UCSD-AML1 (cell line): ENCODE results near the gene NEU1.

Experiments
- DNase-seq: peaks from one replicate; lab custom pipeline; 2025; ENCODE audit not compliant: unreplicated experiment; lab: John Stamatoyannopoulos, UW

Gene NEU1

GRCh38 chr6:31896856-31897611 lies 34.4 kb upstream of the NEU1 start:
- no peak for DNase-seq

DNA sequence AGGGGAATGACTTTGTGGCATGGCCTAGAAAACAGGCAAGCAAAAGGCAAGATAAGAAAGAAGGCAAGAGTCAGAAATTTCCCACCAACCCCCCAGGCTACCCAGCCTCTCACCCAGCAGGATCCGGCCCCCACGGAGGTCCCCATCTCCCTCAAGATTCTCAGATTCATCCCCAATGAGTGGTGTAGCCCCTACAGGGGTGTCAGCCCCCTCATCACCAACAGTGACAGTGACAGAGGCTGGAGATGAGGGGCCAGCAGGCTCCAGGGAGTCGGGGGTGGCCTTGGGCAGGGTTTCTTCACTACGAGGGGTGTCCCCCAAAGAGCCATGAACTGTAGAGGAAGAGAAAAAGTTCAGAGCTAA lies 33.9 kb upstream of the NEU1 start:
- DNase-seq: no peak

GRCh38 chr6:31892821-31893220 lies 30.2 kb upstream of the NEU1 start:
- DNase-seq: no peak

DNA sequence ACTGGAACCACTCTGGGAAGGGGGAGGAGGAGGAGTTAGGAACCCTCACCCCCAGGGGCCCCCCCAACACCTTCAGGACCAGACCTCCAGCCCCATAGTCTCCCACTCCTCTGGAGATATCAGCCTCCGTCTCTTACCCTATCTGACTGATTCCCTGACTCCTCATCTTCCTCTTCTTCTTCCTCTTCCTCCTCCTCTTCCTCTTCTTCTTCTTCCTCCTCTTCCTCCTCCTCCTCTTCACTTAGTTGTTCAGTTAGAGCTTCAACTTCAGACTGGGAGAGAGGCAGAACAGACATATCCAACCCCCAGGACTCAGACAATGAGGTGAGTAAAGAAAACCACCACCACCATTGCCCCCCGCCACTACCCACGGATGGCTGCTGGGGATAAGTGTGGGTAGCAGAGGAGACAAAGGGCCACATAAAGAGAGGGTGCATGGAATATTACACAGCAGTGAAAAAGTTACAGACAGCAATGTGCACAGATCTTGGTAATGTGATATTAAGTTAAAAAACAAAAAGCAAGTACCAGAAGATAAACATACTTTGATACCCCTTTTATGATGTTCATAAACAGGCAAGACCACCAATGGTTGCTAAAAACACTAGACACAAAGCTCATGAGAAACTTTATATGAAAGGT lies 26.8 kb upstream of the NEU1 start:
- no peak for DNase-seq

- DNase-seq: peak; percentile 33
Observed at GRCh38 chr6:31888276-31889258, 25.9 kb upstream of the NEU1 start.

- no peak for DNase-seq
Observed at GRCh38 chr6:31887173-31888007, 24.8 kb upstream of the NEU1 start.

- no peak for DNase-seq
Observed at GRCh38 chr6:31886541-31886991, 23.9 kb upstream of the NEU1 start.

- no peak for DNase-seq
Observed at GRCh38 chr6:31884528-31885035, 22.0 kb upstream of the NEU1 start.

DNA sequence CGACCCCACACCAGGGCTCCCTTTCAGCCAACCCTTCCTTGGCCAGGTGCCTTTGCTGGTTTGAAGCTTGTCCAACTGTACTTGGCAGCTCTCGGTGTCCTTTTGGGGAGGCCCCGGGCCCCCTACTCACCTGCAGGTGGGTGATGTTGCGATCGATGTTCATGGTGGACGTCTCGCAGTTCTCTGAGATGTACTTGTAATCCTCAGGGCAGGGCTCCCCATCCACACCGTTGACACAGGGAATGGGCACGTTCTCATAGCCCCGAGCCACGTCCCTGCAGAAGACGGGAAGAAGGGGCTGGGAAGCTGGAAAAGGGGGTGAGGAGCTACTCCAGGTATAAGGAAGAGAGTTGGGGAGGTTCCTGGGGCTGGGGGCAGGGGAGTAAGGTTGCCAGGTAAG lies 21.1 kb upstream of the NEU1 start:
- DNase-seq: no peak

DNA sequence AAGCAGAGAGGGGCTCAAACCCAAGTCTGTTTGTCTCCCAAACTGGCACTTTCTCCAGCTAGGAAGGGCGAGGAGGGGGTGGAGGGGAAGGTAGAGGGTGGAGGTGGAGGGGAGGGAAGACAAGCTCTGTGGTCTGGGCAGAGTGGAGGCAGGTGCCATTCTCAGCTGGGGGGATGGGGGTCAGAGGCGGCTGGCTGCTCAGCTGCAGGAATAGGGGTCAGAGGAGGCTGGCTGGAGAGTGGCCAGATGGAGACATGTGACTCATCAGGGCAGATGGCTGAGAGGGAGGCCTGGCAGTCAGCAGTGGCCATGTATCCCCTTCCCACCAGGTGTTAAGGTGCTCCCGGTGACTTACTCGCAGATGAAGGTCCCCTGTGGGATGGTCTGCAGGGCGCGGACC lies 19.7 kb upstream of the NEU1 start:
- DNase-seq: no peak

DNA sequence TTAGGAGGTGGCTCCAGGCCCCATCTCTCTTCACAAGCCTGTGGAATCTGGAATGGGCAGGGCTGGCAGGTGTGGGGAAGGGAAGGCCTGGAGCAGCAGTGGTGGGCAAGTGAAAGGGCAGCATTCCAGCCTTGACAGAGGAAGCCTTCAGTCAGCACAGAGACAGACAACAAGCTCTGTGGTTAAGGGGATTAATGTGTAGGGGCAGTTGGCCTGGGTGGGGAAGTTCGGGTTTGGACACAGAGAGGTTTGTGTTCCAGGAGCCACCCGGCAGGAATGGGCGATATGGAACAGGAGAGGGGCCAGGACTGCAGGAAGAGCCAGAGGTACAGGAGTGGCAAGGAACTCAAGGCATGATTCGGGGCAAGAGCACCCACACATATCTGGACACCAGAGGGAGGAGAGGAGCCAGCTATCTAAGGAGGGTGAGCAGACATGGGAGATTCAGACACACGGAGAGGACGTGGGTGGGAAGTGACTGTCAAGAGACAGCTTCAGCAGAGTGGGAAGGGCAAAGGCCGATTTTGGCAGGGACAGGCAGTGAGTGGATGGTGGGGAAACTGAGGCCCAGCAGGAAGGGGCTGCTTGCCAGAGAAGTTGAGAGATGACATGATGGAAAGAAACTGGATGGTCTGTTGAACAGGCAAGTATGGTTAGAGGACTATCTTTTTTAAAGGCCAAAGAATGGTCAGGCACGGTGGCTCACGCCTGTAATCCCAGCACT lies 18.7 kb upstream of the NEU1 start:
- no peak for DNase-seq

- no peak for DNase-seq
Observed at GRCh38 chr6:31880616-31881015, 18.0 kb upstream of the NEU1 start.

GRCh38 chr6:31879901-31880300 lies 17.3 kb upstream of the NEU1 start:
- no peak for DNase-seq

DNA sequence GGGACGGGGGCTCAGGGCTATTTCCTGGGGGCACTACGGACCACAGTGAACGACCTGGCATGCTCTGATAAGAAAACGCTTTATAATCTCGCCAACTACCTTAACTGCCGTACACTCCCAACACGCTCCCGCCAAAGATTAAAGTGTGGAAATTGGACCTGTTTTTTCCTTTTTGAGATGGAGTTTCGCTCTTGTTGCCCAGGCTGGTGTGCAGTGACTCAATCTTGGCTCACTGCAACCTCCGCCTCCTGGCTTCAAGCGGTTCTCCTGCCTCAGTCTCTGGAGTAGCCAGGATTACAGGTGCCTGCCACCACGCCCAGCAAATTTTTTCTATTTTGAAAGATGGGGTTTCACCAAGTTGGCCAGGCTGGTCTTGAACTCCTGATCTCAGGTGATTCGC lies 16.5 kb upstream of the NEU1 start:
- DNase-seq: no peak

- DNase-seq: no peak
Observed at GRCh38 chr6:31878726-31879125, 16.1 kb upstream of the NEU1 start, which contains the start of gene SLC44A4. TSS of gene SLC44A4 (minus strand) at chr6:31878997. CDS start at chr6:31878980, 17 bp downstream.

GRCh38 chr6:31878222-31878621 lies 15.6 kb upstream of the NEU1 start:
- no peak for DNase-seq

DNA sequence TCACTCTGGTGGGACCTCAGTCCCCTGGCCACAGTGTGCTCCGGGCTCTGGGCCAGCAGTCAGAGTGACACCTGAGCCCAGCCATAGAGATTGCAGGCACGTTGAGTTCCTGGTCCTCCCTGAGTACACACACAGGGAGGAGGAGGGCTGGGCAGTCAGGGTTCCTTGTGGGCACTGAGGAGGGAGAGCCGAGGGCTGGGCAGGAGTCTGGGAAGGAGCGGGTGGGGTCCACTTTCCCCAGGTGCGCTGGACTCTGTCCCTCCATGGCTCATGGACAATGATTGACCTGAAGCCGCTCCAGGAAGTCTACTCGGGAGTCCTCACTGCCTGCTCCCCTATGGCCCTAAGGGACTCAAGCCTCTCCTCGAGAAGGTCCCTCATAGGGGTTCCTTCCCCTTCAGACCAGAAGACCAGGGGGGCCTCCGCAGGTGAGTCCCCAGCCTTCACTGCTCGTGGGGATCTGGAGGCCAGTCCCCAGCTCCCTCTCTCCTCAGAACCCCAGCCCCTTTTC lies 15.1 kb upstream of the NEU1 start:
- no peak for DNase-seq

DNA sequence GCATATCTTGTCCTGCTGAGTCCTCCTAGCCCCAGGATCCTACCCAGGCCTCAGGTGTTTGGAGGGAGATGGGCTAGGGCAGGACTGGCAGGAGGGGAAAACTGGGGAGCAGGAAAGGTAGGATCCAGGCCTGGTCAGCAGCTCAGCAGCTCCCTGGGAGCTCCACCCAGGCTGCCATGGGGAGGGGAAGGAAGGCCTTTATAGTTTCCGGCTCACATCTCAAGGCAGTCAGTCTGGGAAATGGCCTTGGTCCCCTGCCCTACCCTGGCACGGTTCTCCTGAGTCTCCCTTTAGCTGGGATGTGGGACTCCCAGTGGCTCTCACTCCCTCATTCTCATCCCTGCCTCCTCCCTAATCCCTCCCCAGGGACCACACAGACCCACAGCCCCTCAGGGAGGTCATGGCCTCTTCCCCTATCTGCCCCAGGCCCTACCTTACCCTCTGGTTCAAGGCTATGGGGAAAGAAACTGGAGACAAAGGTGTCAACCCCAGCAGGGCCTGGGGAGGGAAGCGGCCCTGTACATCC lies 14.6 kb upstream of the NEU1 start:
- no peak for DNase-seq

- no peak for DNase-seq
Observed at GRCh38 chr6:31876357-31876756, 13.7 kb upstream of the NEU1 start.
